NT2/D1 (cell line): ENCODE results near the gene EIF3B.

ENCODE experiments used
- SUZ12 ChIP-seq: IDR thresholded peaks from 2 replicates; pipeline ENCODE4 v1.6.1; 2011; ENCODE audit not compliant: insufficient read length, insufficient read depth; ENCODE audit errors: extremely low read depth
- ZNF274 ChIP-seq: IDR thresholded peaks from 2 replicates; pipeline ENCODE4 v1.6.1; 2011; ENCODE audit warnings: mild to moderate bottlenecking, low read depth, low read length

- TF ChIP-seq ZNF274 (no peak), SUZ12 (no peak)
Measured at GRCh38 chr7:2360796-2361195, 6.2 kb downstream of the EIF3B start.
